ENCODE data around the gene RBM6.
A peak's percentile ranks its signal among the peaks of the same experiment; 100 is the strongest.
"Not testable (repeated sequence)": the region's sequence is repeated elsewhere in the genome, so short reads cannot be mapped to it uniquely, and the experiment has no call there.

Gene RBM6

GRCh38 chr3:49914906-49915305, 25.0 kb upstream of the RBM6 start:
- DNase-seq: no peak

GRCh38 chr3:49916686-49917085, 23.3 kb upstream of the RBM6 start:
- DNase-seq: no peak

- not testable (repeated sequence) for DNase-seq
Measured at GRCh38 chr3:49917806-49918590, 22.0 kb upstream of the RBM6 start.

- DNase-seq: no peak
Measured at GRCh38 chr3:49924683-49925082, 15.3 kb upstream of the RBM6 start.

- DNase-seq: no peak
Measured at GRCh38 chr3:49925485-49925884, 14.5 kb upstream of the RBM6 start.

GRCh38 chr3:49926117-49926728, 13.7 kb upstream of the RBM6 start:
- DNase-seq: no peak

GRCh38 chr3:49927798-49928197, 12.2 kb upstream of the RBM6 start:
- DNase-seq: no peak

- DNase-seq: peak; percentile 20
Measured at GRCh38 chr3:49928481-49929017, 11.4 kb upstream of the RBM6 start.

- DNase-seq: peak; percentile 86
Measured at GRCh38 chr3:49929291-49930167, 10.4 kb upstream of the RBM6 start, which contains the start of gene MON1A. Gene MON1A, minus strand, starts transcription at chr3:49929811. Its CDS starts 16,465 bp downstream, at chr3:49913346.

GRCh38 chr3:49930168-49930690, 9.7 kb upstream of the RBM6 start:
- no peak for DNase-seq

- DNase-seq: peak; percentile 40
Measured at GRCh38 chr3:49930922-49931321, 9.0 kb upstream of the RBM6 start.

- not testable (repeated sequence) for DNase-seq
Measured at GRCh38 chr3:49932281-49932680, 7.7 kb upstream of the RBM6 start.

GRCh38 chr3:49937090-49937489, 2.9 kb upstream of the RBM6 start:
- DNase-seq: no peak

- no peak for DNase-seq
Measured at GRCh38 chr3:49940667-49941249, 808 bp downstream of the RBM6 start.

GRCh38 chr3:49942651-49943050, 2.7 kb downstream of the RBM6 start:
- DNase-seq: no peak

GRCh38 chr3:49952924-49953323, 13.0 kb downstream of the RBM6 start:
- DNase-seq: no peak

- no peak for DNase-seq
Measured at GRCh38 chr3:49955636-49956035, 15.7 kb downstream of the RBM6 start.

GRCh38 chr3:49966233-49966942, 26.4 kb downstream of the RBM6 start:
- peak; percentile 36 for DNase-seq

GRCh38 chr3:49967291-49967690, 27.3 kb downstream of the RBM6 start:
- no peak for DNase-seq

GRCh38 chr3:49968346-49968745, 28.4 kb downstream of the RBM6 start:
- no peak for DNase-seq

GRCh38 chr3:49972656-49973055, 32.7 kb downstream of the RBM6 start:
- DNase-seq: no peak

GRCh38 chr3:49976942-49977341, 37.0 kb downstream of the RBM6 start:
- no peak for DNase-seq
